GM18519 (cell line): ENCODE measurements around the gene CDIPT.
"Not testable (repeated sequence)": the region's sequence is repeated elsewhere in the genome, so short reads cannot be mapped to it uniquely, and the experiment has no call there.

Experiments
- ATAC-seq: cut with Tn5 transposase; IDR thresholded peaks from one replicate; pipeline ENCODE4 v1.9.1; 2021; ENCODE audit warnings: mild to moderate bottlenecking, moderate library complexity; ENCODE audit not compliant: unreplicated experiment, low FRiP score

The CDIPT gene

GRCh38 chr16:29862884-29863668 lies at the start of gene CDIPT:
Gene CDIPT, minus strand, starts transcription at chr16:29863226. Its CDS starts 369 bp downstream, at chr16:29862857.
- peak; percentile 79 for ATAC-seq

GRCh38 chr16:29912087-29912486 lies 49.1 kb upstream of the CDIPT start:
- ATAC-seq, result no peak

- ATAC-seq, result no peak
Observed at GRCh38 chr16:29911676-29912010, 48.6 kb upstream of the CDIPT start.

GRCh38 chr16:29910819-29911675 lies 48.0 kb upstream of the CDIPT start:
- ATAC-seq, result no peak

- ATAC-seq, result not testable (repeated sequence)
Observed at GRCh38 chr16:29909851-29910250, 46.8 kb upstream of the CDIPT start.

GRCh38 chr16:29909391-29909790 lies 46.4 kb upstream of the CDIPT start:
- no peak for ATAC-seq

GRCh38 chr16:29908719-29909220 lies 45.7 kb upstream of the CDIPT start:
- ATAC-seq, result no peak

GRCh38 chr16:29907973-29908372 lies 44.9 kb upstream of the CDIPT start:
- no peak for ATAC-seq

GRCh38 chr16:29906520-29907244 lies 43.7 kb upstream of the CDIPT start:
- no peak for ATAC-seq

GRCh38 chr16:29905668-29906067 lies 42.6 kb upstream of the CDIPT start:
- no peak for ATAC-seq

GRCh38 chr16:29904947-29905346 lies 41.9 kb upstream of the CDIPT start:
- no peak for ATAC-seq

- ATAC-seq, result no peak
Observed at GRCh38 chr16:29903590-29903989, 40.6 kb upstream of the CDIPT start.

- ATAC-seq, result no peak
Observed at GRCh38 chr16:29901607-29901945, 38.5 kb upstream of the CDIPT start.

- no peak for ATAC-seq
Observed at GRCh38 chr16:29900888-29901606, 38.0 kb upstream of the CDIPT start.

GRCh38 chr16:29900102-29900887 lies 37.3 kb upstream of the CDIPT start, which contains the start of gene ASPHD1:
Gene ASPHD1, plus strand, starts transcription at chr16:29900488. Its CDS starts 484 bp downstream, at chr16:29900972.
- no peak for ATAC-seq

GRCh38 chr16:29899516-29900101 lies 36.6 kb upstream of the CDIPT start, which contains the start of gene SEZ6L2:
Gene SEZ6L2, minus strand, starts transcription at chr16:29899550. Its CDS starts 531 bp downstream, at chr16:29899019.
- no peak for ATAC-seq

GRCh38 chr16:29898804-29899515 lies 35.9 kb upstream of the CDIPT start:
- ATAC-seq, result no peak

GRCh38 chr16:29898135-29898803 lies 35.2 kb upstream of the CDIPT start:
- no peak for ATAC-seq
